Measurements from ENCODE around the gene SERTM1. TPM values are rescaled to one million over a fixed set of nuclear protein-coding genes. Genes with fewer than 3 reads are reported as not detected.
A peak's percentile ranks its signal among the peaks of the same experiment; 100 is the strongest.

SERTM1 gene
- total RNA-seq, 1 donor from 2014 or later: 0.22 TPM

DNA sequence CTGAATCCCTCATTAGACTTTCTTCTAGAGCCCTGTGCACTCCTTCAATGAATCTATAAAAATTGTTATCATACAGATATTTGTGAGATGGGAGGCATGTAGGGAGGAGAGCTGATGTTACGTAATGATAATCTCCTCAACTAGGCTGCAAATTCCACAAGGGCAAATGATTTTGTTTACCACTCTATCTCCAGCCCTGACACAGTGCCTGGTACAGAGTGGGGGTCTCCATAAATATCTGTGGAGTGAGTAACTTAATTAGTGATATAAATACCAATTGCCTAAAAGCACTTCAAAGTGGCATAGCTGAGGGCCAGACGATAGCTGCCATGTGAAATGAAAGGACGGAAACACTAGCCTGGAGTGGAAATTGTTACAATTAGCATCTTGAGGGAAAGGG, 54.2 kb downstream of the SERTM1 start:
- Mint-ChIP-seq H3K4me3 (ENCODE audit: low read depth) (no peak overlapping the region), H3K4me1 (ENCODE audit: low read depth) (no peaks in the 10 kb centered on the region), H3K27me3 (peaks cover 3% of the 10 kb centered on the region), H3K36me3 (ENCODE audit: insufficient read depth) (no peaks in the 10 kb centered on the region), H3K9me3 (ENCODE audit: low read depth) (no peaks in the 10 kb centered on the region), H3K27ac (no peak overlapping the region)
- TF ChIP-seq CTCF (IDR thresholded peaks at IDR 0.05; ENCODE audit: unreplicated experiment): no peak
- DNase-seq (ENCODE audit: low spot score, unreplicated experiment): no peak

GRCh38 chr13:36736119-36736726, 62.4 kb downstream of the SERTM1 start:
- peak; percentile 30 for DNase-seq (ENCODE audit: low spot score, unreplicated experiment)
- Mint-ChIP-seq H3K27ac (no peak overlapping the region), H3K4me3 (ENCODE audit: low read depth) (no peak overlapping the region), H3K4me1 (ENCODE audit: low read depth) (no peaks in the 10 kb centered on the region), H3K9me3 (ENCODE audit: low read depth) (peaks cover 3% of the 10 kb centered on the region), H3K36me3 (ENCODE audit: insufficient read depth) (no peaks in the 10 kb centered on the region), H3K27me3 (peaks cover 8% of the 10 kb centered on the region)
- peak; percentile 86 for TF ChIP-seq CTCF (IDR thresholded peaks at IDR 0.05; ENCODE audit: unreplicated experiment)

- H3K4me3 Mint-ChIP-seq (ENCODE audit: low read depth): no peak overlapping the region
- H3K27ac Mint-ChIP-seq: no peak overlapping the region
Measured at GRCh38 chr13:36737524-36738083, 63.8 kb downstream of the SERTM1 start.

GRCh38 chr13:36745436-36745835, 71.6 kb downstream of the SERTM1 start:
- no peak for TF ChIP-seq CTCF (IDR thresholded peaks at IDR 0.05; ENCODE audit: unreplicated experiment)
- Mint-ChIP-seq H3K27ac (no peak overlapping the region), H3K27me3 (no peaks in the 10 kb centered on the region), H3K36me3 (ENCODE audit: insufficient read depth) (no peaks in the 10 kb centered on the region), H3K4me1 (ENCODE audit: low read depth) (no peaks in the 10 kb centered on the region), H3K9me3 (ENCODE audit: low read depth) (peaks cover 15% of the 10 kb centered on the region), H3K4me3 (ENCODE audit: low read depth) (no peak overlapping the region)
- no peak for DNase-seq (ENCODE audit: low spot score, unreplicated experiment)

More at GRCh38 chr13:36737524-36738083, 63.8 kb downstream of the SERTM1 start:
- Mint-ChIP-seq H3K9me3 (ENCODE audit: low read depth) (peaks cover 7% of the 10 kb centered on the region), H3K27me3 (peaks cover 8% of the 10 kb centered on the region), H3K4me1 (ENCODE audit: low read depth) (no peaks in the 10 kb centered on the region), H3K36me3 (ENCODE audit: insufficient read depth) (no peaks in the 10 kb centered on the region)
- no peak for DNase-seq (ENCODE audit: low spot score, unreplicated experiment)
- no peak for TF ChIP-seq CTCF (IDR thresholded peaks at IDR 0.05; ENCODE audit: unreplicated experiment)

- Mint-ChIP-seq H3K27me3 (no peaks in the 10 kb centered on the region), H3K4me3 (ENCODE audit: low read depth) (no peak overlapping the region), H3K27ac (no peak overlapping the region), H3K36me3 (ENCODE audit: insufficient read depth) (no peaks in the 10 kb centered on the region), H3K9me3 (ENCODE audit: low read depth) (peaks cover 19% of the 10 kb centered on the region), H3K4me1 (ENCODE audit: low read depth) (no peaks in the 10 kb centered on the region)
- no peak for DNase-seq (ENCODE audit: low spot score, unreplicated experiment)
- no peak for TF ChIP-seq CTCF (IDR thresholded peaks at IDR 0.05; ENCODE audit: unreplicated experiment)
Measured at GRCh38 chr13:36746051-36746450, 72.2 kb downstream of the SERTM1 start.

Other genes with a start within 250 kb of the SERTM1 start
- gene CCNA1, start 241.5 kb upstream of the SERTM1 start, total RNA-seq: 0.77 and 1.7 TPM in 2 replicates
- 11.7 and 13.3 TPM in 2 replicates for gene RFXAP, start 145.2 kb downstream of the SERTM1 start, total RNA-seq
- 10.5 and 11.1 TPM in 2 replicates for gene SMAD9, start 246.2 kb downstream of the SERTM1 start, total RNA-seq

Measured in progenitor cell of endocrine pancreas (in vitro differentiated cells).